ENCODE data around the gene RAB33B.

- TF ChIP-seq CTCF (IDR thresholded peaks at IDR 0.05; ENCODE audit: insufficient read depth, low read length) (no peak), REST (IDR thresholded peaks at IDR 0.05; ENCODE audit: insufficient replicate concordance, low read depth) (no peak), POLR2AphosphoS5 (IDR thresholded peaks at IDR 0.05; ENCODE audit: low read depth) (no peak), SPI1 (IDR thresholded peaks at IDR 0.05; ENCODE audit: borderline replicate concordance, low read depth) (no peak), GABPA (IDR thresholded peaks at IDR 0.05; ENCODE audit: low read depth) (no peak)
These were observed 34.5 kb downstream of the RAB33B start for GRCh38 chr4:139488442-139488841.
